Pancreas (tissue), 10 donors: ENCODE data around the gene PTPRU. TPM values are rescaled to one million over a fixed set of nuclear protein-coding genes. Genes with fewer than 3 reads are reported as not detected.

Experiments
- ATAC-seq, 4 donors: fragments of 200-7000 bp; cut with Tn5 transposase; one replicate each; pipeline versions ENCODE4 v1.8.0 to v1.9.1; 2020; ENCODE audit warnings: mild to moderate bottlenecking in 4 of 4, moderate library complexity in 4 of 4
- DNase-seq, 6 donors: peaks; one replicate each; pipeline ENCODE4 v3.0.0-alpha.2; 2020
- FAIRE-seq: peaks from 2 replicates; lab custom pipeline; 2012; peaks lifted over from hg19 to GRCh38; lab: Jason Lieb, UNC
- H3K27ac ChIP-seq, 4 donors: fragments of 200-600 bp; sonication (generic); 1 replicate in 3 of 4; 2 replicates in 1 of 4; pipeline versions ENCODE4 v1.5.0 to v1.8.0; 2020
- H3K27me3 ChIP-seq, 4 donors: fragments of 200-600 bp; one replicate each; pipeline ENCODE4 v1.8.0; 2021
- H3K36me3 ChIP-seq, 3 donors: fragments of 200-600 bp; sonication (generic) in 1 of 3; one replicate each; pipeline versions ENCODE4 v1.5.0 to v1.8.0; 2020 to 2021
- H3K4me1 ChIP-seq, 3 donors: fragments of 200-600 bp; one replicate each; pipeline ENCODE4 v1.8.0; 2021
- H3K4me3 ChIP-seq, 4 donors: fragments of 200-600 bp; sonication (generic) in 2 of 4; one replicate each; pipeline versions ENCODE4 v1.5.0 to v1.8.0; 2020 to 2021
- H3K9me3 ChIP-seq, 4 donors: fragments of 200-600 bp; one replicate each; pipeline ENCODE4 v1.8.0; 2021
- WGBS, 2 donors: extraction: QIAGEN DNeasy Blood & Tissue Kit; methylation state at CpG; one replicate each; pipeline ENCODE4 v1.1.7; 2013; 5-methylcytosine and 5-hydroxymethylcytosine counted together
- intact Hi-C, 3 donors: fragments of 100-400 bp; cut with DNase I; formaldehyde crosslinking; loops; one replicate each; pipeline versions ENCODE4 v1.11.1 to v1.14.2; 2022
- polyA plus RNA-seq, 2 donors: library from polyadenylated mRNA; stranded (reverse); fragments of 200-250 nt; gene quantifications; one replicate each; pipeline ENCODE4 v1.2.3, GENCODE V29; 2013
- total RNA-seq, 6 donors: library from RNA; stranded (reverse); fragmentation: NEBNext Ultra II Directional in 4 of 6; extraction: Animal tissue kit (Norgen Biotek cat#: 25700) in 4 of 6; gene quantifications; one replicate each; pipeline versions ENCODE4 v1.2.1 to v1.2.4, GENCODE V29; 2021 to 2023
- TF ChIP-seq, protein P1 (sequence below), 4 donors: fragments of 200-600 bp; sonication (generic) in 3 of 4; IDR thresholded peaks; one replicate each; pipeline versions ENCODE4 v1.5.0 to v1.8.0; 2021; ENCODE audit warnings: antibody characterized with exemption in 4 of 4
- donor health status: healthy with polysubstance abuse.
- donor health status: DM: no; HTN: no; CAD: no; lungs with moderate emphysema.
- donor health status: DM: no; HTN: no; CAD: no.
- donor health status: control.
- donor health status: control.
- donor health status: Bipolar disorder and iron deficiency.
- donor health status: DM: yes; HTN: yes; CAD: no.
- donor health status: DM: no; HTN: no; CAD: no.
- donor health status: DM: no; HTN: no; CAD: no.
- donor health status: DM: yes; HTN: yes; CAD: no.

PTPRU gene
- total and polyA plus RNA-seq, 8 donors, result 12.3 to 20.9 (median 15.2) TPM

DNA sequence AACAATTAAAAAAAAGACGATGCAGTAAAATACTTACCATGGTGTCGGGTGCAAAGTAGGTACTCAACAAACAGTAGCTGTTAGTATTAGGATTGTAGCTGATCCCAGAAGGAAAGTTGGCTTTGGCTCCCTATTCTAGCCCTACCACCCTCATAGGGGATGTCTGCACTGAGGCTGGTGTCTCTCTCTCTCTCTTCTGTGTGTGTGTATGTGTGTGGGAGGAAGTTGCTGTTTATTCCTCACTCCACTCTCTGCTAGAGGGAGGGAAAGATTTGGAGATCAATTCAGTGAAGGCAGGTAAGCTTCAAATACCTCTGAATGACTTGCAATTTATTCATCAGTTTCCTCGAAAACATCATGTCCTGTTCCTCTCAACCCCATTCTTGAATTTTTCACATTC is 124.4 kb downstream of the PTPRU start:
- TF ChIP-seq, protein P1, sequence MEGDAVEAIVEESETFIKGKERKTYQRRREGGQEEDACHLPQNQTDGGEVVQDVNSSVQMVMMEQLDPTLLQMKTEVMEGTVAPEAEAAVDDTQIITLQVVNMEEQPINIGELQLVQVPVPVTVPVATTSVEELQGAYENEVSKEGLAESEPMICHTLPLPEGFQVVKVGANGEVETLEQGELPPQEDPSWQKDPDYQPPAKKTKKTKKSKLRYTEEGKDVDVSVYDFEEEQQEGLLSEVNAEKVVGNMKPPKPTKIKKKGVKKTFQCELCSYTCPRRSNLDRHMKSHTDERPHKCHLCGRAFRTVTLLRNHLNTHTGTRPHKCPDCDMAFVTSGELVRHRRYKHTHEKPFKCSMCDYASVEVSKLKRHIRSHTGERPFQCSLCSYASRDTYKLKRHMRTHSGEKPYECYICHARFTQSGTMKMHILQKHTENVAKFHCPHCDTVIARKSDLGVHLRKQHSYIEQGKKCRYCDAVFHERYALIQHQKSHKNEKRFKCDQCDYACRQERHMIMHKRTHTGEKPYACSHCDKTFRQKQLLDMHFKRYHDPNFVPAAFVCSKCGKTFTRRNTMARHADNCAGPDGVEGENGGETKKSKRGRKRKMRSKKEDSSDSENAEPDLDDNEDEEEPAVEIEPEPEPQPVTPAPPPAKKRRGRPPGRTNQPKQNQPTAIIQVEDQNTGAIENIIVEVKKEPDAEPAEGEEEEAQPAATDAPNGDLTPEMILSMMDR (IDR thresholded peaks at IDR 0.05), result no peak
- ATAC-seq (no peak), DNase-seq (no peak), FAIRE-seq (no peak)
- no peaks in the 10 kb centered on the region for H3K27me3 ChIP-seq
- no peak overlapping the region for H3K27ac ChIP-seq
- no peaks in the 10 kb centered on the region for H3K36me3 ChIP-seq
- 70 to 81% methylated on average over 3 of the region's 3 CpGs for WGBS, 2 donors
- H3K4me3 ChIP-seq, result no peak overlapping the region
- no peaks in the 10 kb centered on the region for H3K9me3 ChIP-seq
- no peaks in the 10 kb centered on the region for H3K4me1 ChIP-seq
- intact Hi-C loops, result no loop called here

DNA sequence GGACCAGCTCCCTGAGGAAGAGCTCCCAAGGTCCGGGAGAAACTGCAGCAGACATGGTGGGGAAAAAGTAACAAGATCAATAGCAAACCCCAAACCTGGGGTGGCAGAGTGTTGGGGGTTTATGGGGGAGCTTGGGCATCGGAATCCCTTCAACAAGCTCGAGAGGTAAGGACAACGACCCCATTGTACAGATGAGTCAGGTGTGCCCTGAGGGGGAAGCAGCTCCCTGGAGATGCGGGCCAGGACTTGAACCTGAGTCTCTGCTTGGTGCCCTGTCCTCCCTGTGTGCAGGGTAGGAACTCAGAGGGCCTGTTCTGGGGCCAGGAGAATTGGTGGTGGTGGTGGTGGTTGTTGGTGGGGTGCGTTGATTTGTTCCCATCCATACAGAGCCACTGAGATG is 125.4 kb downstream of the PTPRU start:
- no peaks in the 10 kb centered on the region for H3K4me1 ChIP-seq
- FAIRE-seq, result no peak

DNA sequence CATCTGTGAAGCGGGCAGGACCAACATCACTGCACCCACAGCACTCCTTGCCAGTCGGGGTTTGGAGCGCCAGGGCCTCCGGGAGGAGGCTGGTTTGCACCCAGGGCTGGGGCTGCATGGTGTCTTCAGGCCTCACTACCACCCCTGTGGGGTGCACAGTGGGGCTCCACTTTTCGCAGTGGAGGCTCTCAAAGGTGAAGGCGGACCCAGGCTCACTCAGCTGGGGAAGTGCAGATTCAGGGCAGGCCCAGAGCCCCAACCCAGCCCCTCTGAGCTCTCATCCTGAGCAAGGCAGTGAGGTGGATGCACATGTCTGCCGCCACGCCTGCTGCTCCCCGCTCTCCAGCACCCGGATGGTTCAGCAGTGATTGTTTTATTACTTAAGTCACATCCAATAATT is 125.8 kb downstream of the PTPRU start:
- H3K4me3 ChIP-seq, result no peak overlapping the region
- WGBS, 2 donors, result 79 to 82% methylated on average over 10 of the region's 10 CpGs
- FAIRE-seq, result no peak
- H3K27ac ChIP-seq, result no peak overlapping the region
- intact Hi-C loops, result no loop called here
- H3K36me3 ChIP-seq, result no peaks in the 10 kb centered on the region
- H3K4me1 ChIP-seq, result no peaks in the 10 kb centered on the region
- no peaks in the 10 kb centered on the region for H3K27me3 ChIP-seq
- ATAC-seq, result no peak
- no peak for DNase-seq
- H3K9me3 ChIP-seq, result no peaks in the 10 kb centered on the region
- TF ChIP-seq, protein P1 (IDR thresholded peaks at IDR 0.05), result no peak

More for the DNA sequence above, 125.4 kb downstream of the PTPRU start:
- H3K27ac ChIP-seq, result no peak overlapping the region
- no peaks in the 10 kb centered on the region for H3K36me3 ChIP-seq
- ATAC-seq (no peak), DNase-seq (no peak)
- no peaks in the 10 kb centered on the region for H3K27me3 ChIP-seq
- H3K4me3 ChIP-seq, result no peak overlapping the region
- WGBS, 2 donors, result 68 to 73% methylated on average over 6 of the region's 6 CpGs
- intact Hi-C loops, result no loop called here
- no peaks in the 10 kb centered on the region for H3K9me3 ChIP-seq
- TF ChIP-seq, protein P1 (IDR thresholded peaks at IDR 0.05), result no peak

- H3K9me3 ChIP-seq, result no peaks in the 10 kb centered on the region
- no peak overlapping the region for H3K27ac ChIP-seq
- TF ChIP-seq, protein P1 (IDR thresholded peaks at IDR 0.05), result no peak
- intact Hi-C loops, result no loop called here
- no peaks in the 10 kb centered on the region for H3K27me3 ChIP-seq
- DNase-seq (no peak), FAIRE-seq (no peak), ATAC-seq (no peak)
- no peak overlapping the region for H3K4me3 ChIP-seq
- 76 to 84% methylated on average over 4 of the region's 4 CpGs for WGBS, 2 donors
- H3K36me3 ChIP-seq, result no peaks in the 10 kb centered on the region
- no peaks in the 10 kb centered on the region for H3K4me1 ChIP-seq
Observed at GRCh38 chr1:29362764-29363163, 126.4 kb downstream of the PTPRU start.

- H3K27ac ChIP-seq, result no peak overlapping the region
- TF ChIP-seq, protein P1 (IDR thresholded peaks at IDR 0.05), result no peak
- no peaks in the 10 kb centered on the region for H3K4me1 ChIP-seq
- intact Hi-C loops, result no loop called here
- no peaks in the 10 kb centered on the region for H3K9me3 ChIP-seq
- ATAC-seq (no peak), DNase-seq (no peak), FAIRE-seq (no peak)
- no peaks in the 10 kb centered on the region for H3K36me3 ChIP-seq
- no peaks in the 10 kb centered on the region for H3K27me3 ChIP-seq
- WGBS, 2 donors, result 89% methylated on average over 6 of the region's 6 CpGs
- no peak overlapping the region for H3K4me3 ChIP-seq
Observed at GRCh38 chr1:29363536-29363935, 127.2 kb downstream of the PTPRU start.
